Ovary (tissue), 9 donors: ENCODE results near the gene PTGR1. TPM values are rescaled to one million over a fixed set of nuclear protein-coding genes. Genes with fewer than 3 reads are reported as not detected.

ENCODE experiments used
- DNase-seq, 5 donors: peaks; one replicate each; pipeline ENCODE4 v3.0.0-alpha.2; 2019 to 2020
- H3K27ac ChIP-seq, 2 donors: fragments of 200-600 bp; one replicate each; pipeline versions ENCODE4 v1.5.1 to v1.8.0; 2019 to 2022
- H3K27me3 ChIP-seq: fragments of 200-600 bp; one replicate; pipeline ENCODE4 v1.8.0; 2022
- H3K36me3 ChIP-seq: fragments of 200-600 bp; sonication (generic); one replicate; pipeline ENCODE4 v1.5.1; 2019
- H3K4me1 ChIP-seq: one replicate; pipeline ENCODE4 v1.8.1; 2013; ENCODE audit warnings: mild to moderate bottlenecking, moderate library complexity; ENCODE audit not compliant: insufficient read depth
- H3K4me3 ChIP-seq: fragments of 200-600 bp; sonication (generic); one replicate; pipeline ENCODE4 v1.5.1; 2017
- H3K9me3 ChIP-seq, 2 donors: fragments of 200-600 bp in 1 of 2; sonication (generic) in 1 of 2; one replicate each; pipeline versions ENCODE4 v1.5.1 to v1.8.1; 2013 to 2019; ENCODE audit warnings: mild to moderate bottlenecking in 1 of 2, moderate library complexity in 1 of 2
- EP300 ChIP-seq: sonication (generic); formaldehyde crosslinking; IDR thresholded peaks from one replicate; pipeline ENCODE4 v1.6.1; 2017; ENCODE audit warnings: antibody characterized with exemption
- POLR2A ChIP-seq: fragments of 450-650 bp; IDR thresholded peaks from one replicate; pipeline ENCODE4 v1.6.1; 2017; ENCODE audit warnings: antibody characterized with exemption, mild to moderate bottlenecking, moderate library complexity
- WGBS, 3 donors: extraction: QIAGEN DNeasy Blood & Tissue Kit in 1 of 3; methylation state at CpG; one replicate each; pipeline versions ENCODE4 v1.1.5 to v1.1.7; 2013 to 2017; 5-methylcytosine and 5-hydroxymethylcytosine counted together
- intact Hi-C, 4 donors: fragments of 100-400 bp; cut with DNase I; formaldehyde crosslinking; loops; one replicate each; pipeline versions ENCODE4 v1.11.0 to v1.15.1; 2022 to 2023
- polyA plus RNA-seq, 2 donors: library from polyadenylated mRNA; stranded (reverse); fragments of 200-250 nt in 1 of 2; fragments of 350-450 nt in 1 of 2; fragmentation: Illumina TruSeq in 1 of 2; extraction: RNeasy Lipid Tissue Mini Kit (QIAGEN cat#74804) in 1 of 2; gene quantifications; one replicate each; pipeline ENCODE4 v1.2.3, GENCODE V29; 2013 to 2014
- total RNA-seq, 7 donors: library from RNA; depleted of rRNA in 2 of 7; stranded (reverse); fragments of >200 nt in 2 of 7; fragmentation: NEBNext Ultra II Directional in 3 of 7; extraction: Animal tissue kit (Norgen Biotek cat#: 25700) in 3 of 7; gene quantifications; one replicate each; pipeline versions ENCODE4 v1.1.0 to v1.2.4, GENCODE V29; 2016 to 2023
- TF ChIP-seq, protein P1 (sequence below), 3 donors: fragments of 450-650 bp in 2 of 3; fragments of 200-600 bp in 1 of 3; IDR thresholded peaks; one replicate each; pipeline versions ENCODE4 v1.5.1 to v1.8.0; 2016 to 2022; ENCODE audit warnings: antibody characterized with exemption in 3 of 3, mild to moderate bottlenecking in 1 of 3
- donor health status: DM: no; HTN: no; CAD: no; lungs with moderate emphysema.
- donor health status: DM: no; HTN: no; CAD: no.
- donor health status: Bipolar disorder and iron deficiency.
- donor health status: DM: yes; HTN: yes; CAD: no.
- donor health status: DM: no; HTN: no; CAD: no.
- donor health status: DM: yes; HTN: yes; CAD: no.

The PTGR1 gene
- total and polyA plus RNA-seq, 9 donors, result 7.3 to 45.3 (median 29.8) TPM

DNA sequence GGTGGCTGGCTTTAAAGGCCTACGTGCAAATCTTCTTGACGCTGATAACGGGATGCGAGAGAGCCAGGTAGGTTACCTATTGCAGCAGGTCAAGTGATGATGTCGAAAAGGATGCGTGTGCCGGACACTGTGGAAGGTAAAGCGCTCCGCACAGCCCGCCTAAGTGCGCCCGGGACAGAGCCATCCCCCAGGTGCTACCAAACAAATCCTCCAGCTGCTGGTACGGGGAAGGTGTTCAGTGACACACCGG, 31.4 kb upstream of the PTGR1 start:
- Histone ChIP-seq H3K27me3 (no peaks in the 10 kb centered on the region), H3K27ac (peak overlapping the region; percentile 35 to 63), H3K9me3 (no peaks in the 10 kb centered on the region), H3K4me1 (peaks cover 6% of the 10 kb centered on the region), H3K36me3 (no peaks in the 10 kb centered on the region), H3K4me3 (peak overlapping the region; percentile 77)
- intact Hi-C loops, result no loop called here
- 0 to 1% (median 1%) methylated on average over 14 of the region's 14 CpGs for WGBS, 3 donors
- TF ChIP-seq EP300, result no peak
- no peak for DNase-seq

DNA sequence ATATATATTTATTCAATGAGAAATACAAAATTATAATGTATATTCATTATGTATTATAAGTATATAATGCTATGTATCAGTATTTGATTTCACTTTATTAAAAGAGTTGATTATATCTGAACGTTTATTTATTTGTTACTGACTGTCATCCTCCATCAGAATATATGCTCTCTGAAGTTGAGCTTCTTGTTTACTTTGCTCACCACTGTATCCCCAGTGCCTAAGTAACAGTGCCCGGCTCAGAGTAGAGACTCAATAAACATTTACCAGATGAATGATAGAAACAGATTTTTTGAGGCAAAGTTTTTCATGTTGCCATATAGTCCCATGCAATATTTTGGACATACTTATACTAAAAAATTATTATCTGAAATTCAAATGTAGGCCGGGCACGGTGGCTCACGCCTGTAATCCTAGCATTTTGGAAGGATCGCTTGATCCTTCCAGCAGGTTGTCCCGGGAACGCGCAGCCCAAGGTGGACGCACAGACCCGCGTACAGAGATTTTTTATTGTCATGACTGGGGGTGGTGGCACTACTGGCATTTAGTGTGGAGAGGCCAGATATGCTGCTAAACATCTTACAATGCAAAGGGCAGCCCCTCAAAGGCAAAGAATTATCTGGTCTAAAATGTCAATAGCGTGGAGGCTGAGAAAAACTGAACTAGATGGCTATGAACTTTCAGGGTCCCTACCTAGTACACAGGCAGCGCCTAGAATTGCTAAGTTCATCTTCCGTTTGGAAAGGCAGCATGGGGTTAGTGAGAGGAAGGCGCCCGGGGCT, 30.9 kb upstream of the PTGR1 start:
- intact Hi-C loops, result no loop called here
- DNase-seq, result peak in 1 of 5 donors; percentile 18
- Histone ChIP-seq H3K9me3 (no peaks in the 10 kb centered on the region), H3K4me1 (peaks cover 3% of the 10 kb centered on the region), H3K27ac (peak overlapping the region in 1 of 2 donors; percentile 63), H3K27me3 (no peaks in the 10 kb centered on the region), H3K4me3 (peak overlapping the region; percentile 77), H3K36me3 (no peaks in the 10 kb centered on the region)
- 4 to 10% (median 8%) methylated on average over 17 of the region's 17 CpGs for WGBS, 3 donors
- TF ChIP-seq EP300 (no peak), POLR2A (no peak)
- TF ChIP-seq, protein P1, sequence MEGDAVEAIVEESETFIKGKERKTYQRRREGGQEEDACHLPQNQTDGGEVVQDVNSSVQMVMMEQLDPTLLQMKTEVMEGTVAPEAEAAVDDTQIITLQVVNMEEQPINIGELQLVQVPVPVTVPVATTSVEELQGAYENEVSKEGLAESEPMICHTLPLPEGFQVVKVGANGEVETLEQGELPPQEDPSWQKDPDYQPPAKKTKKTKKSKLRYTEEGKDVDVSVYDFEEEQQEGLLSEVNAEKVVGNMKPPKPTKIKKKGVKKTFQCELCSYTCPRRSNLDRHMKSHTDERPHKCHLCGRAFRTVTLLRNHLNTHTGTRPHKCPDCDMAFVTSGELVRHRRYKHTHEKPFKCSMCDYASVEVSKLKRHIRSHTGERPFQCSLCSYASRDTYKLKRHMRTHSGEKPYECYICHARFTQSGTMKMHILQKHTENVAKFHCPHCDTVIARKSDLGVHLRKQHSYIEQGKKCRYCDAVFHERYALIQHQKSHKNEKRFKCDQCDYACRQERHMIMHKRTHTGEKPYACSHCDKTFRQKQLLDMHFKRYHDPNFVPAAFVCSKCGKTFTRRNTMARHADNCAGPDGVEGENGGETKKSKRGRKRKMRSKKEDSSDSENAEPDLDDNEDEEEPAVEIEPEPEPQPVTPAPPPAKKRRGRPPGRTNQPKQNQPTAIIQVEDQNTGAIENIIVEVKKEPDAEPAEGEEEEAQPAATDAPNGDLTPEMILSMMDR (IDR thresholded peaks at IDR 0.05), result no peak

DNA sequence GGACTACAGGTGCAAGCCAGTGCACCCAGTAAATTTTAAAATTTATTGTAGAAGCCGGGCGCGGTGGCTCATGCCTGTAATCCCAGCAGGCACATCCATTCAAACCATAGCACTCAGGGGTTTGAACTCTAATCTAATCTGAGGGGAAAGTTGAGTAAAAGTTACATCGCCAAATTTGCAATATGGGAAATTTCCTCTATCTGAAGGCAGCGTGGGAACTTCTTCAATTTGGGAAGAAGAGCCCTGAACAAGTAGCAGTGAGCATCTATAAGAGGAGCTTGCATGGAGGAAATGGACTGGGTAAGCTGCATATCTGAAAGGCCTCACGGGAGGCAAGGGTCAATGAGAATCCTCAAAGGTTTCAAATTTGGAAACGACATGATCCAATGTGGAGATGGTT, 29.0 kb upstream of the PTGR1 start:
- WGBS, 3 donors, result 77 to 89% (median 80%) methylated on average over 7 of the region's 7 CpGs
- H3K36me3 ChIP-seq, result no peaks in the 10 kb centered on the region
- intact Hi-C loops, result no loop called here
- H3K4me1 ChIP-seq, result peaks cover 3% of the 10 kb centered on the region
- no peak for DNase-seq
- TF ChIP-seq, protein P1 (IDR thresholded peaks at IDR 0.05), result no peak
- TF ChIP-seq POLR2A, result no peak
- TF ChIP-seq EP300, result no peak
- H3K4me3 ChIP-seq, result no peak overlapping the region
- H3K9me3 ChIP-seq, result no peaks in the 10 kb centered on the region
- H3K27me3 ChIP-seq, result no peaks in the 10 kb centered on the region
- H3K27ac ChIP-seq, result no peak overlapping the region

DNA sequence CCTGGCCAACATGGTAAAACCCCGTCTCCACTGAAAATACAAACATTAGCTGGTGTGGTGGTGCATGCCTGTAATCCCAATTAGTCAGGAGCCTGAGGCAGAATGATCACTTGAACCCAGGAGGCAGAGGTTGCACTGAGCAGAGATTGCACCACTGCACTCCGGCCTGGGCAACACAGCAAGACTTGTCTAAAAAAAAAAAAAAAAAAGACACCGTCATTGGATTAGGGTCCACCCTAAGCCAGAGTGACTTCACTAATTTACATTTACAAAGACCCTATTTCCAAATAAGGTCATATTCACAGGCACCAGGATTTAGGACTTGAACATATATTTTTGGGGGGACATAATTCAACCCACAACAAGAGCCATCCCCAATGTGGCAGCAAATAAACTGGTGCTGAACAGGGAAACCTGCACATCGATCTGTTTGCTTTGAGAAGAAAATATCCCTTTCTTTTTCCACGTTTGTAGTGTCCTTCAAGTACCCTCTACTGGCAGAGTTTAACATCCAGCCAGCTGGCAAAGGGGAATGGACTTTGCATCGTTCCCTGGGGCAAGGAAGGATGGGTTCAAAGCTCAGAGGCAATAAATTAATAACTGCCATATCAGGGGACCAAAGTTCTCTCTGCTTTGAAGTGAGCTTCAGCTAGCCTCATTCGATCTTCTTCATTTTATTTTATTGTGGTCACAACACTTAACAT, 28.0 kb upstream of the PTGR1 start:
- H3K27me3 ChIP-seq, result no peaks in the 10 kb centered on the region
- H3K9me3 ChIP-seq, result no peaks in the 10 kb centered on the region
- TF ChIP-seq POLR2A, result no peak
- no peak for TF ChIP-seq EP300
- TF ChIP-seq, protein P1 (IDR thresholded peaks at IDR 0.05), result no peak
- H3K27ac ChIP-seq, result no peak overlapping the region
- no peak for DNase-seq
- intact Hi-C loops, result no loop called here
- no peak overlapping the region for H3K4me3 ChIP-seq
- H3K36me3 ChIP-seq, result no peaks in the 10 kb centered on the region
- WGBS, 3 donors, result 62 to 68% (median 63%) methylated on average over 7 of the region's 7 CpGs
- H3K4me1 ChIP-seq, result no peaks in the 10 kb centered on the region

DNA sequence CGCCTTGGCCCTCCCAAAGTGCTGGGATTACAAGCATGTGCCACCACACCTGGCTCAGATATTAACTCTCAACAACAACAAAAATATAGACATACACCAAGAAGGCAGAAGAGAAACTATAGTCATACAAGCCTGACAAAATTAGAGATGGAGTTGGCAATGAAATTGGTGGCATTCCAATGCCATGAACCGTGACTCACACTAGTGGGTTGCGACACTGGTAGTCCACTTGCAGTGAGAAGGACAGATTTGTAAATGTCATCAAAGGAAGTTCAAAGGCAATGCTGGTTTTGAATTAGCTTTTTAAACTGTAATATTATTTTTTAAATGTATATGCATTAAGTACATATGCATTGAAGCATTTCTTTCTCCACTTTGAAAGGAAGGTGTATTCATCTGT, 23.2 kb upstream of the PTGR1 start:
- H3K4me3 ChIP-seq, result no peak overlapping the region
- DNase-seq, result no peak
- no peaks in the 10 kb centered on the region for H3K9me3 ChIP-seq
- H3K36me3 ChIP-seq, result no peaks in the 10 kb centered on the region
- no peaks in the 10 kb centered on the region for H3K4me1 ChIP-seq
- intact Hi-C loops, result no loop called here
- no peak overlapping the region for H3K27ac ChIP-seq
- WGBS, 3 donors, result 66 to 74% (median 68%) methylated on average over 3 of the region's 3 CpGs
- TF ChIP-seq POLR2A, result no peak
- TF ChIP-seq, protein P1 (IDR thresholded peaks at IDR 0.05), result no peak
- TF ChIP-seq EP300, result no peak
- no peaks in the 10 kb centered on the region for H3K27me3 ChIP-seq
